NT2/D1 (cell line): ENCODE results near the gene BEND3.

ENCODE experiments used
- SUZ12 ChIP-seq: IDR thresholded peaks from 2 replicates; pipeline ENCODE4 v1.6.1; 2011; ENCODE audit not compliant: insufficient read length, insufficient read depth; ENCODE audit errors: extremely low read depth
- YY1 ChIP-seq: IDR thresholded peaks from 2 replicates; pipeline ENCODE4 v1.6.1; 2011; ENCODE audit not compliant: insufficient read length, insufficient read depth

DNA sequence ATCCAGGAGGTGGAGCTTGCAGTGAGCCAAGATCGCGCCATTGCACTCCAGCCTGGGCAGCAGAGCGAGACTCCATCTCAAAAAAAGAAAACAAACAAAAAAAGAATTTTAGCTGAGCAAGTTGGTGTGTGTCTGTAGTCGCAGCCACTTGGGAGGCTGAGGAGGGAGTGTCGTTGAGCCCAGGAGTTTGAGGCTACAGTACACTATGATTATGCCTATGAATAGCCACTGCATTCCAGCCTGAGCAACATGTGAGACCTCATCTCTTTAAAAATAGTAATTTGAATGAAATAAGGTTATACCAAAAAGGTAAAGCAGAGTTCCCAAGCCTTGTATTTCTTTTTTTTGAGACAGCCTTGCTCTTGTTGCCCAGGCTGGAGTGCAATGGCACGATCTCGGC lies 67.5 kb downstream of the BEND3 start:
- no peak for TF ChIP-seq SUZ12
- TF ChIP-seq YY1, result no peak
